Neuronal stem cell (in vitro differentiated cells): ENCODE data around the gene CD68.

Experiments
- DNase-seq: peaks from one replicate; pipeline ENCODE4 v3.0.0-alpha.2; 2013; ENCODE audit warnings: low spot score
- H2AFZ ChIP-seq: one replicate; pipeline ENCODE4 v1.6.1; 2013; ENCODE audit warnings: mild to moderate bottlenecking, low read length, inconsistent platforms
- H2AK5ac ChIP-seq: 2 replicates; pipeline ENCODE4 v1.6.1; 2013; ENCODE audit warnings: low read depth, mild to moderate bottlenecking, inconsistent platforms, low read length, moderate library complexity, mixed read lengths
- H2BK120ac ChIP-seq: 2 replicates; pipeline ENCODE4 v1.6.1; 2013; ENCODE audit warnings: low read depth, mild to moderate bottlenecking, inconsistent platforms, low read length, moderate library complexity, mixed read lengths
- H2BK12ac ChIP-seq: one replicate; pipeline ENCODE4 v1.6.1; 2013; ENCODE audit warnings: low read length, inconsistent platforms
- H2BK15ac ChIP-seq: 2 replicates; pipeline ENCODE4 v1.6.1; 2013; ENCODE audit warnings: mild to moderate bottlenecking, low read length, inconsistent platforms, mixed read lengths
- H2BK5ac ChIP-seq: one replicate; pipeline ENCODE4 v1.6.1; 2013; ENCODE audit warnings: inconsistent platforms, mild to moderate bottlenecking, low read length, moderate library complexity
- H3K14ac ChIP-seq: one replicate; pipeline ENCODE4 v1.6.1; 2013; ENCODE audit warnings: low read length, inconsistent platforms
- H3K18ac ChIP-seq: 2 replicates; pipeline ENCODE4 v1.6.1; 2013; ENCODE audit warnings: low read length, inconsistent platforms
- H3K23ac ChIP-seq: 2 replicates; pipeline ENCODE4 v1.6.1; 2013; ENCODE audit warnings: low read depth, mild to moderate bottlenecking, mixed read lengths, low read length, inconsistent platforms; ENCODE audit not compliant: poor library complexity
- H3K27ac ChIP-seq: replicated peaks from 3 replicates; pipeline ENCODE4 v1.5.1; 2013; ENCODE audit warnings: low read length, inconsistent platforms
- H3K27me3 ChIP-seq, 3 experiments: 2 replicates each; pipeline ENCODE4 v1.6.1; 2013; ENCODE audit warnings: low read length in 3 of 3, mild to moderate bottlenecking in 2 of 3, inconsistent platforms in 1 of 3, low read depth in 1 of 3, mixed read lengths in 1 of 3, moderate library complexity in 1 of 3; ENCODE audit not compliant: control insufficient read depth in 3 of 3, insufficient read depth in 3 of 3
- H3K36me3 ChIP-seq, 2 donors: replicated peaks in 1 of 2; 2 replicates each; pipeline ENCODE4 v1.6.1; 2013; ENCODE audit warnings: low read length in 2 of 2; ENCODE audit not compliant: control insufficient read depth in 2 of 2, insufficient read depth in 2 of 2
- H3K4ac ChIP-seq: 2 replicates; pipeline ENCODE4 v1.6.1; 2013; ENCODE audit warnings: inconsistent platforms, mild to moderate bottlenecking, low read length, moderate library complexity
- H3K4me1 ChIP-seq, 2 donors: 1 replicate in 1 of 2; 2 replicates in 1 of 2; pipeline ENCODE4 v1.6.1; 2013; ENCODE audit warnings: low read length in 2 of 2, low read depth in 1 of 2; ENCODE audit not compliant: control insufficient read depth in 2 of 2, insufficient read depth in 1 of 2
- H3K4me2 ChIP-seq: one replicate; pipeline ENCODE4 v1.6.1; 2013; ENCODE audit warnings: mild to moderate bottlenecking, low read length, inconsistent platforms; ENCODE audit not compliant: insufficient read depth, poor library complexity, severe bottlenecking
- H3K4me3 ChIP-seq, 2 donors: 2 replicates each; pipeline ENCODE4 v1.5.1; 2013; ENCODE audit warnings: low read length in 2 of 2, mild to moderate bottlenecking in 2 of 2, inconsistent platforms in 1 of 2, moderate library complexity in 1 of 2
- H3K79me1 ChIP-seq: one replicate; pipeline ENCODE4 v1.6.1; 2013; ENCODE audit warnings: low read depth, mild to moderate bottlenecking, inconsistent platforms, low read length, moderate library complexity
- H3K9ac ChIP-seq: one replicate; pipeline ENCODE4 v1.6.1; 2013; ENCODE audit warnings: mild to moderate bottlenecking, low read depth, low read length, inconsistent platforms; ENCODE audit not compliant: poor library complexity
- H3K9me3 ChIP-seq, 2 donors: replicated peaks in 1 of 2; 2 replicates each; pipeline versions ENCODE3 to v1.6.1; 2013; ENCODE audit warnings: low read length in 2 of 2, mild to moderate bottlenecking in 2 of 2, inconsistent platforms in 1 of 2, low read depth in 1 of 2, mixed read lengths in 1 of 2, moderate library complexity in 1 of 2; ENCODE audit not compliant: control insufficient read depth in 2 of 2, insufficient read depth in 1 of 2
- H4K8ac ChIP-seq: one replicate; pipeline ENCODE4 v1.6.1; 2013; ENCODE audit warnings: low read depth, mild to moderate bottlenecking, inconsistent platforms, low read length, moderate library complexity
- H4K91ac ChIP-seq: one replicate; pipeline ENCODE4 v1.6.1; 2013; ENCODE audit warnings: low read length, low read depth, mild to moderate bottlenecking, inconsistent platforms; ENCODE audit not compliant: poor library complexity
- WGBS, 2 donors: extraction: QIAGEN DNeasy Blood & Tissue Kit; methylation state at CpG; one replicate each; pipeline ENCODE4 v1.1.7; 2013; ENCODE audit warnings: missing lambda C conversion rate in 2 of 2, mixed read lengths in 1 of 2; ENCODE audit not compliant: insufficient read length in 2 of 2, insufficient replicate concordance in 1 of 2; ENCODE audit errors: extremely low coverage in 2 of 2; 5-methylcytosine and 5-hydroxymethylcytosine counted together

Gene CD68

GRCh38 chr17:7577327-7578199 is 1.9 kb upstream of the CD68 start:
- Histone ChIP-seq H3K27ac (peak overlapping the region; percentile 7), H3K4me3 (no peak overlapping the region), H3K27me3 (no peaks in the 10 kb centered on the region), H2BK15ac (no peak overlapping the region), H3K4me2 (no peak overlapping the region), H4K8ac (no peak overlapping the region), H3K79me1 (peaks cover 19% of the 10 kb centered on the region), H3K4me1 (peaks cover 10 to 13% of the 10 kb centered on the region in 2 donors), H3K36me3 (peaks cover 58 to 85% of the 10 kb centered on the region in 2 donors), H4K91ac (no peak overlapping the region), H2AK5ac (no peak overlapping the region), H2AFZ (no peak overlapping the region), H3K4ac (no peak overlapping the region), H3K18ac (no peak overlapping the region), H2BK12ac (no peak overlapping the region), H3K23ac (no peak overlapping the region), H3K14ac (no peak overlapping the region), H3K9ac (no peak overlapping the region), H2BK120ac (no peak overlapping the region), H3K9me3 (no peaks in the 10 kb centered on the region), H2BK5ac (no peak overlapping the region)
- no CpG with 5 or more reads among the region's 17 CpGs for WGBS, 2 donors
- no peak for DNase-seq

GRCh38 chr17:7579834-7580603 is 581 bp downstream of the CD68 start:
- Histone ChIP-seq H3K4ac (no peak overlapping the region), H3K23ac (peak overlapping the region; percentile 92), H3K27me3 (no peaks in the 10 kb centered on the region), H2BK15ac (no peak overlapping the region), H2BK12ac (no peak overlapping the region), H3K79me1 (peaks cover 18% of the 10 kb centered on the region), H3K4me1 (peaks cover 15 to 17% of the 10 kb centered on the region in 2 donors), H3K4me2 (no peak overlapping the region), H3K18ac (no peak overlapping the region), H4K91ac (no peak overlapping the region), H2BK120ac (no peak overlapping the region), H3K14ac (no peak overlapping the region), H3K36me3 (peaks cover 47 to 76% of the 10 kb centered on the region in 2 donors), H2AFZ (no peak overlapping the region), H2BK5ac (no peak overlapping the region), H3K4me3 (no peak overlapping the region), H2AK5ac (no peak overlapping the region), H3K9ac (no peak overlapping the region), H3K9me3 (no peaks in the 10 kb centered on the region), H3K27ac (peak overlapping the region; percentile 52), H4K8ac (no peak overlapping the region)
- DNase-seq: no peak
- no CpG with 5 or more reads among the region's 12 CpGs for WGBS, 2 donors

GRCh38 chr17:7580604-7581575 is 1.5 kb downstream of the CD68 start:
- no peak overlapping the region for H3K27ac ChIP-seq

More at GRCh38 chr17:7580604-7581575, 1.5 kb downstream of the CD68 start:
- H2BK120ac ChIP-seq: no peak overlapping the region
- H3K18ac ChIP-seq: no peak overlapping the region
- no peak overlapping the region for H3K9ac ChIP-seq
- no peak overlapping the region for H4K91ac ChIP-seq
- H3K27me3 ChIP-seq: no peaks in the 10 kb centered on the region
- H3K9me3 ChIP-seq: no peaks in the 10 kb centered on the region
- H2BK5ac ChIP-seq: no peak overlapping the region
- no peak overlapping the region for H4K8ac ChIP-seq
- H3K36me3 ChIP-seq: peaks cover 41 to 73% of the 10 kb centered on the region in 2 donors
- H2BK12ac ChIP-seq: no peak overlapping the region
- H2AK5ac ChIP-seq: no peak overlapping the region
- H3K4me3 ChIP-seq: no peak overlapping the region
- no peak for DNase-seq
- WGBS, 2 donors: no CpG with 5 or more reads among the region's 23 CpGs
- H3K79me1 ChIP-seq: peaks cover 12% of the 10 kb centered on the region
- H3K4me2 ChIP-seq: no peak overlapping the region
- H3K23ac ChIP-seq: no peak overlapping the region
- no peak overlapping the region for H2BK15ac ChIP-seq
- peak overlapping the region; percentile 31 for H3K14ac ChIP-seq
- H2AFZ ChIP-seq: no peak overlapping the region
- no peak overlapping the region for H3K4ac ChIP-seq
- peaks cover 13 to 15% of the 10 kb centered on the region in 2 donors for H3K4me1 ChIP-seq
